SU-DHL-6 (cell line): ENCODE measurements around the gene DGCR6.
"Not testable (repeated sequence)": the region's sequence is repeated elsewhere in the genome, so short reads cannot be mapped to it uniquely, and the experiment has no call there.

Experiments used
- H2AFZ ChIP-seq: fragments of 200-600 bp; sonication (generic); 2 replicates; pipeline ENCODE4 v1.6.1; 2014; ENCODE audit warnings: low read depth, mild to moderate bottlenecking, moderate library complexity, mixed read lengths, antibody characterized with exemption, low read length; ENCODE audit not compliant: severe bottlenecking
- H3F3A ChIP-seq: fragments of 200-600 bp; shearing (Covaris generic); 2 replicates; pipeline ENCODE4 v1.6.0; 2016; ENCODE audit warnings: antibody characterized with exemption, mild to moderate bottlenecking; ENCODE audit not compliant: insufficient read depth
- H3K27ac ChIP-seq: fragments of 200-600 bp; sonication (generic); 2 replicates; pipeline ENCODE4 v1.5.1; 2016; ENCODE audit warnings: low read depth, mild to moderate bottlenecking, low read length, moderate library complexity, mixed read lengths
- H3K27me3 ChIP-seq: fragments of 200-600 bp; sonication (generic), shearing (Covaris generic); 2 replicates; pipeline ENCODE4 v1.6.0; 2014; ENCODE audit warnings: mild to moderate bottlenecking, low read length
- H3K36me3 ChIP-seq: fragments of 200-600 bp; sonication (generic); 2 replicates; pipeline ENCODE4 v1.6.1; 2014; ENCODE audit warnings: mild to moderate bottlenecking, low read length, mixed read lengths
- H3K4me2 ChIP-seq: fragments of 300-600, 200-600 bp; shearing (Covaris generic), sonication (generic); 2 replicates; pipeline ENCODE4 v1.6.0; 2014; ENCODE audit warnings: low read length, low read depth, mild to moderate bottlenecking; ENCODE audit not compliant: poor library complexity, severe bottlenecking
- H3K4me3 ChIP-seq: fragments of 200-600 bp; sonication (generic); 2 replicates; pipeline ENCODE4 v1.5.1; 2014; ENCODE audit warnings: antibody characterized with exemption, low read length, mild to moderate bottlenecking, mixed read lengths; ENCODE audit not compliant: insufficient read depth, poor library complexity, severe bottlenecking
- H3K79me2 ChIP-seq: fragments of 200-600 bp; sonication (generic); 2 replicates; pipeline ENCODE4 v1.6.1; 2014; ENCODE audit warnings: mild to moderate bottlenecking, low read length, moderate library complexity; ENCODE audit not compliant: insufficient read depth
- H3K9ac ChIP-seq: fragments of 200-600 bp; sonication (generic); 2 replicates; pipeline ENCODE4 v1.7.0; 2014; ENCODE audit warnings: mild to moderate bottlenecking, low read length
- H3K9me2 ChIP-seq: fragments of 200-600 bp; sonication (generic); replicated peaks from 2 replicates; pipeline ENCODE4 v1.6.1; 2014; ENCODE audit warnings: low read length; ENCODE audit not compliant: insufficient read depth
- H3K9me3 ChIP-seq: fragments of 200-600 bp; sonication (generic); 2 replicates; pipeline ENCODE4 v1.6.1; 2014; ENCODE audit warnings: low read length, mixed read lengths; ENCODE audit not compliant: insufficient read depth
- H4K20me1 ChIP-seq: fragments of 200-600 bp; sonication (generic); 2 replicates; pipeline ENCODE4 v1.6.1; 2014; ENCODE audit warnings: low read depth, mild to moderate bottlenecking, antibody characterized with exemption, low read length, moderate library complexity, mixed read lengths

DGCR6 gene

GRCh38 chr22:18958738-18959137 lies 52.6 kb downstream of the DGCR6 start:
- H3K4me3 ChIP-seq, H3K9me2 ChIP-seq, H3K27me3 ChIP-seq, H3K9me3 ChIP-seq, H3K4me2 ChIP-seq, H3K27ac ChIP-seq, H3F3A ChIP-seq, H3K9ac ChIP-seq, H3K79me2 ChIP-seq, H2AFZ ChIP-seq, H4K20me1 ChIP-seq, H3K36me3 ChIP-seq: not testable (repeated sequence)

DNA sequence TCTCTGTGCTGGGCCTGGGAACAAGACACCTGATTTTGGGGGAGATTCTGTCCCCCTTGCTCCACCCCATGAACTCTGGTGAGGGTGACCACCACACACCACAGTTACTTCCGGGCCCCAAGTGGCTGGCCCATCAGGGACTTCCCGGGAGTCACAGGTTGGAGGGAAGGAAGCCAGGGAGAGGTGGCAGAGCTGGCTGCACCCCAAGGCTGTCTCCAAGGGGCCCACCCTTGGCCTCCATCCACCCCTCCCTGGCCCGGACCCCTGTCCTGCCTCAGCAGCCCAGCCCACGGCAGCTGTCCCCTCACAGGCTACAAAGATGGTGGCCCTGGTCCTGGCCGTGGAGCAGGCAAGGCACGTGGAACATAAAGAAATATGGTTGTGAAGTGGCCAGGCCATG lies 53.1 kb downstream of the DGCR6 start:
- not testable (repeated sequence) for H3F3A ChIP-seq, H3K9me3 ChIP-seq, H4K20me1 ChIP-seq, H2AFZ ChIP-seq, H3K79me2 ChIP-seq, H3K9me2 ChIP-seq, H3K36me3 ChIP-seq, H3K4me3 ChIP-seq, H3K4me2 ChIP-seq, H3K27ac ChIP-seq, H3K9ac ChIP-seq, H3K27me3 ChIP-seq

GRCh38 chr22:18959741-18960140 lies 53.6 kb downstream of the DGCR6 start:
- H3K36me3 ChIP-seq, H2AFZ ChIP-seq, H3K4me3 ChIP-seq, H3K4me2 ChIP-seq, H3K9me2 ChIP-seq, H3K27me3 ChIP-seq, H3K79me2 ChIP-seq, H3K9me3 ChIP-seq, H3K9ac ChIP-seq, H3K27ac ChIP-seq, H4K20me1 ChIP-seq, H3F3A ChIP-seq: not testable (repeated sequence)

DNA sequence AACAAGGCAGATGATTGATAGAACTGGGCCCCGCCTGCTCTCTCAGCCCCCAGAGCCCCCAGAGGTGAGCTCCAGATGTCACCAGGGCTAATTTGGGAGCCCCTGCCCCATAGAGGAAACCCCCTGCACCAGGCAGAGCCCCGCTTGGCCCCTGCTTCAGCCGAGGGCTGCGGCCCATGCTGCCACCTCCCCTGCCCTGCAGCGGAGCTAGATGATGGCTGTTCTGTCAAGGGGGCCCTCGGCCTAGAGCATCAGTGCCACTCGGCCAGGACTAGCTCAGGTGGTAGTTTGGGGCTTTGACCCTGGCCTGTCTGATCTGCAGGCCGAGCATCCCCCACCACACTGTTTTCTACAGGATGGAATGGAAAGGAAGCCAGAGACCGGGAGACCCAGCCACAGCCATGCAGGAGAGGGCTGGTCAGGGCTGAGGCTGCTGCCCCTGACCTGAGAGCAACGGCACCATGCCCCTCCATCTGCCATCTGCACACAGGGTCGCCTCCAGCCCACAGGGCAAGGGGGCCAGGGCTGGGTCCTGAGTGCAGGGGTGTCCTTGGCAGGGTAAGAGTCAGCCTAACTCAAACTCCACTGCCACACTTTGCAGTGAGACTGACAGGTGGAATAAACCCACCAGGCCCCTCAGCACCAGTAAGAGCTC lies 54.2 kb downstream of the DGCR6 start:
- H3K9me2 ChIP-seq, H3K4me2 ChIP-seq, H3K36me3 ChIP-seq, H3K9me3 ChIP-seq, H3F3A ChIP-seq, H4K20me1 ChIP-seq, H3K27ac ChIP-seq, H3K9ac ChIP-seq, H3K4me3 ChIP-seq, H3K27me3 ChIP-seq, H3K79me2 ChIP-seq, H2AFZ ChIP-seq: not testable (repeated sequence)

- not testable (repeated sequence) for H3K9me3 ChIP-seq, H3K9ac ChIP-seq, H3K9me2 ChIP-seq, H3F3A ChIP-seq, H2AFZ ChIP-seq, H3K36me3 ChIP-seq, H3K27ac ChIP-seq, H3K4me2 ChIP-seq, H3K4me3 ChIP-seq, H3K27me3 ChIP-seq, H3K79me2 ChIP-seq, H4K20me1 ChIP-seq
Observed at GRCh38 chr22:18961201-18961600, 55.1 kb downstream of the DGCR6 start.
